H9 (cell line): ENCODE measurements around the gene FBN3. TPM values are rescaled to one million over a fixed set of nuclear protein-coding genes. Genes with fewer than 3 reads are reported as not detected.

Source experiments
- DNase-seq: peaks from one replicate; pipeline ENCODE4 v3.0.0-alpha.2; 2017
- H2AFZ ChIP-seq: one replicate; pipeline ENCODE4 v1.6.1; 2013; ENCODE audit warnings: mild to moderate bottlenecking, low read length, control low read depth, moderate library complexity
- H2AK5ac ChIP-seq: 2 replicates; pipeline ENCODE4 v1.6.1; 2013; ENCODE audit warnings: low read length, control low read depth, mixed read lengths; ENCODE audit not compliant: insufficient read length
- H2BK120ac ChIP-seq: one replicate; pipeline ENCODE4 v1.6.1; 2013; ENCODE audit warnings: low read depth, mild to moderate bottlenecking, low read length, control low read depth, inconsistent platforms; ENCODE audit not compliant: poor library complexity, severe bottlenecking
- H2BK12ac ChIP-seq: 2 replicates; pipeline ENCODE4 v1.6.1; 2013; ENCODE audit warnings: low read length, control low read depth, mixed read lengths, low read depth; ENCODE audit not compliant: insufficient read length
- H2BK15ac ChIP-seq: 2 replicates; pipeline ENCODE4 v1.6.1; 2013; ENCODE audit warnings: low read depth, low read length, control low read depth
- H2BK20ac ChIP-seq: one replicate; pipeline ENCODE4 v1.6.1; 2013; ENCODE audit warnings: low read depth, mild to moderate bottlenecking, low read length, control low read depth, inconsistent platforms; ENCODE audit not compliant: poor library complexity, severe bottlenecking
- H2BK5ac ChIP-seq: 2 replicates; pipeline ENCODE4 v1.6.1; 2013; ENCODE audit warnings: low read length, control low read depth, mixed read lengths; ENCODE audit not compliant: insufficient read length
- H3K14ac ChIP-seq: 2 replicates; pipeline ENCODE4 v1.6.1; 2013; ENCODE audit warnings: low read length, control low read depth; ENCODE audit not compliant: insufficient read depth
- H3K18ac ChIP-seq: 2 replicates; pipeline ENCODE4 v1.6.1; 2013; ENCODE audit warnings: low read depth, mild to moderate bottlenecking, mixed read lengths, low read length, control low read depth; ENCODE audit not compliant: insufficient read length
- H3K23ac ChIP-seq: 2 replicates; pipeline ENCODE4 v1.6.1; 2013; ENCODE audit warnings: low read length, control low read depth, mixed read lengths, low read depth; ENCODE audit not compliant: insufficient read length
- H3K23me2 ChIP-seq: 2 replicates; pipeline ENCODE4 v1.6.1; 2013; ENCODE audit warnings: low read depth, mild to moderate bottlenecking, mixed read lengths, low read length, control low read depth; ENCODE audit not compliant: insufficient read length, poor library complexity, severe bottlenecking
- H3K27ac ChIP-seq: 2 replicates; pipeline ENCODE4 v1.5.1; 2013; ENCODE audit warnings: low read length, control low read depth, mixed read lengths, low read depth; ENCODE audit not compliant: insufficient read length
- H3K27me3 ChIP-seq: 2 replicates; pipeline ENCODE4 v1.6.1; 2013; ENCODE audit warnings: low read length, control low read depth, inconsistent platforms; ENCODE audit not compliant: insufficient read depth
- H3K4ac ChIP-seq: 2 replicates; pipeline ENCODE4 v1.6.1; 2013; ENCODE audit warnings: low read depth, mild to moderate bottlenecking, control low read depth, inconsistent platforms, low read length, moderate library complexity
- H3K4me1 ChIP-seq: 2 replicates; pipeline ENCODE4 v1.6.1; 2013; ENCODE audit warnings: low read length, control low read depth, inconsistent platforms; ENCODE audit not compliant: insufficient read depth
- H3K4me2 ChIP-seq: 2 replicates; pipeline ENCODE4 v1.6.1; 2013; ENCODE audit warnings: low read length, control low read depth, mixed read lengths; ENCODE audit not compliant: insufficient read length, insufficient read depth
- H3K56ac ChIP-seq: 2 replicates; pipeline ENCODE4 v1.6.1; 2013; ENCODE audit warnings: low read depth, mild to moderate bottlenecking, mixed read lengths, low read length, control low read depth; ENCODE audit not compliant: insufficient read length
- H3K79me1 ChIP-seq: 2 replicates; pipeline ENCODE4 v1.6.1; 2013; ENCODE audit warnings: low read depth, mild to moderate bottlenecking, moderate library complexity, low read length, control low read depth, inconsistent platforms; ENCODE audit not compliant: insufficient read depth, poor library complexity, severe bottlenecking
- H3K79me2 ChIP-seq: 2 replicates; pipeline ENCODE4 v1.6.1; 2013; ENCODE audit warnings: low read length, control low read depth, inconsistent platforms; ENCODE audit not compliant: insufficient read depth
- H3K9ac ChIP-seq: 2 replicates; pipeline ENCODE4 v1.6.1; 2013; ENCODE audit warnings: low read length, control low read depth, mixed read lengths; ENCODE audit not compliant: insufficient read length; ENCODE audit errors: extremely low read depth
- H3K9me3 ChIP-seq: one replicate; pipeline ENCODE4 v1.6.1; 2013; ENCODE audit warnings: low read depth, low read length, inconsistent platforms; ENCODE audit not compliant: control insufficient read depth
- H3T11ph ChIP-seq: one replicate; pipeline ENCODE4 v1.6.1; 2013; ENCODE audit warnings: mild to moderate bottlenecking, low read length, control low read depth, inconsistent platforms
- H4K20me1 ChIP-seq: one replicate; pipeline ENCODE4 v1.6.1; 2013; ENCODE audit not compliant: control insufficient read depth, insufficient read length, insufficient read depth
- H4K5ac ChIP-seq: 2 replicates; pipeline ENCODE4 v1.6.1; 2013; ENCODE audit warnings: low read depth, mild to moderate bottlenecking, mixed read lengths, low read length, control low read depth; ENCODE audit not compliant: insufficient read length
- H4K8ac ChIP-seq: replicated peaks from 2 replicates; pipeline ENCODE4 v1.6.1; 2013; ENCODE audit warnings: low read length, control low read depth, mixed read lengths, low read depth; ENCODE audit not compliant: insufficient read length
- H4K91ac ChIP-seq: 2 replicates; pipeline ENCODE4 v1.6.1; 2013; ENCODE audit warnings: low read depth, mild to moderate bottlenecking, moderate library complexity, mixed read lengths, low read length, control low read depth; ENCODE audit not compliant: insufficient read length
- H3K27ac Mint-ChIP-seq, 3 experiments: 2 replicates in 2 of 3; 3 replicates in 1 of 3; pipeline ENCODE4 v1.8.0; 2020 to 2021; ENCODE audit warnings: mixed read lengths in 3 of 3, mild to moderate bottlenecking in 1 of 3, moderate library complexity in 1 of 3
- H3K27me3 Mint-ChIP-seq: 2 replicates; pipeline ENCODE4 v1.8.0; 2021; ENCODE audit warnings: low read depth, mild to moderate bottlenecking, moderate library complexity, mixed read lengths
- H3K36me3 Mint-ChIP-seq, 3 experiments: 2 replicates in 2 of 3; 3 replicates in 1 of 3; pipeline ENCODE4 v1.8.0; 2020 to 2021; ENCODE audit warnings: low read depth in 3 of 3, mixed read lengths in 3 of 3; ENCODE audit not compliant: insufficient read depth in 1 of 3
- H3K4me1 Mint-ChIP-seq, 2 experiments: 2 replicates each; pipeline ENCODE4 v1.8.0; 2020; ENCODE audit warnings: mixed read lengths in 2 of 2
- H3K4me3 Mint-ChIP-seq, 2 experiments: 2 replicates in 1 of 2; 3 replicates in 1 of 2; pipeline ENCODE4 v1.8.0; 2020 to 2021; ENCODE audit warnings: mild to moderate bottlenecking in 2 of 2, mixed read lengths in 2 of 2, moderate library complexity in 1 of 2
- H3K9me3 Mint-ChIP-seq, 2 experiments: 2 replicates in 1 of 2; 3 replicates in 1 of 2; pipeline ENCODE4 v1.8.0; 2020; ENCODE audit warnings: mild to moderate bottlenecking in 2 of 2, mixed read lengths in 2 of 2, moderate library complexity in 1 of 2
- WGBS: extraction: QIAGEN DNeasy Blood & Tissue Kit; methylation state at CpG from one replicate; pipeline ENCODE4 v1.1.7; 2013; ENCODE audit warnings: missing lambda C conversion rate, low lambda C conversion rate, mixed read lengths; ENCODE audit not compliant: insufficient read length; ENCODE audit errors: extremely low coverage; 5-methylcytosine and 5-hydroxymethylcytosine counted together
- total RNA-seq: library from RNA; stranded (reverse); gene quantifications from 2 replicates; pipeline ENCODE4 v1.2.1, GENCODE V29; 2021
- TF ChIP-seq, protein P1 (sequence below): fragments of 200-600 bp; sonication (generic); conservative IDR thresholded peaks from 3 replicates; pipeline ENCODE4 v1.8.0; 2021; ENCODE audit warnings: antibody characterized with exemption, mild to moderate bottlenecking

Gene FBN3
- total RNA-seq, 1 experiment from 2014 or later: 31.0 TPM

DNA sequence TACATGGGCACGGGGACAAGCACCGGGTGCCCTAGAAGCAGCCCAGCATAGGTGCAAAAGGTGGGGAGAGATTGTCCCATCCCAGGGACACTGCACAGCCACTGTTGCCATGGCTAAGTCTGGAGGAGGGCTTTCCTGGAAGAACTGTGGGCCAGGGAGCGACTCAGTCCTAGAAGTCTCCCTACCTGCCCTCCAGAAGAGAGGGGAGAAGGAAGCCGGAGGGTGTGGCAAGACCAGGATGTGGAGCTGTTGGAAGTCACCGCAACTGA lies 2.3 kb upstream of the FBN3 start:
- Mint-ChIP-seq H3K4me3 (no peak overlapping the region), H3K4me1 (peaks cover 31 to 37% of the 10 kb centered on the region in 2 experiments), H3K27ac (no peak overlapping the region), H3K36me3 (peaks cover 0 to 2% (median 0%) of the 10 kb centered on the region in 3 experiments; a peak in 1 of 7 replicates), H3K9me3 (no peaks in the 10 kb centered on the region), H3K27me3 (peaks cover 5% of the 10 kb centered on the region)
- Histone ChIP-seq H3K23ac (no peak overlapping the region), H3K4me1 (no peaks in the 10 kb centered on the region), H3K9ac (no peak overlapping the region), H3T11ph (no peak overlapping the region), H3K9me3 (no peaks in the 10 kb centered on the region), H4K20me1 (no peaks in the 10 kb centered on the region), H3K4ac (no peak overlapping the region), H3K14ac (no peak overlapping the region), H2BK20ac (no peak overlapping the region), H4K8ac (no peak overlapping the region), H3K56ac (no peak overlapping the region), H2BK12ac (no peak overlapping the region), H2AK5ac (no peak overlapping the region), H2BK5ac (no peak overlapping the region), H2BK120ac (no peak overlapping the region), H3K27me3 (no peaks in the 10 kb centered on the region), H3K23me2 (peaks cover 6% of the 10 kb centered on the region), H2AFZ (no peak overlapping the region), H3K79me2 (no peaks in the 10 kb centered on the region), H2BK15ac (no peak overlapping the region), H4K5ac (no peak overlapping the region), H3K18ac (no peak overlapping the region), H3K4me2 (no peak overlapping the region), H3K27ac (no peak overlapping the region), H4K91ac (no peak overlapping the region), H3K79me1 (no peaks in the 10 kb centered on the region)
- WGBS: no CpG with 5 or more reads among the region's 5 CpGs
- TF ChIP-seq, protein P1, sequence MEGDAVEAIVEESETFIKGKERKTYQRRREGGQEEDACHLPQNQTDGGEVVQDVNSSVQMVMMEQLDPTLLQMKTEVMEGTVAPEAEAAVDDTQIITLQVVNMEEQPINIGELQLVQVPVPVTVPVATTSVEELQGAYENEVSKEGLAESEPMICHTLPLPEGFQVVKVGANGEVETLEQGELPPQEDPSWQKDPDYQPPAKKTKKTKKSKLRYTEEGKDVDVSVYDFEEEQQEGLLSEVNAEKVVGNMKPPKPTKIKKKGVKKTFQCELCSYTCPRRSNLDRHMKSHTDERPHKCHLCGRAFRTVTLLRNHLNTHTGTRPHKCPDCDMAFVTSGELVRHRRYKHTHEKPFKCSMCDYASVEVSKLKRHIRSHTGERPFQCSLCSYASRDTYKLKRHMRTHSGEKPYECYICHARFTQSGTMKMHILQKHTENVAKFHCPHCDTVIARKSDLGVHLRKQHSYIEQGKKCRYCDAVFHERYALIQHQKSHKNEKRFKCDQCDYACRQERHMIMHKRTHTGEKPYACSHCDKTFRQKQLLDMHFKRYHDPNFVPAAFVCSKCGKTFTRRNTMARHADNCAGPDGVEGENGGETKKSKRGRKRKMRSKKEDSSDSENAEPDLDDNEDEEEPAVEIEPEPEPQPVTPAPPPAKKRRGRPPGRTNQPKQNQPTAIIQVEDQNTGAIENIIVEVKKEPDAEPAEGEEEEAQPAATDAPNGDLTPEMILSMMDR: no peak
- DNase-seq: no peak
